Measurements from ENCODE around the gene LAP3.
"Not testable (repeated sequence)": the region's sequence is repeated elsewhere in the genome, so short reads cannot be mapped to it uniquely, and the experiment has no call there.

The LAP3 gene

GRCh38 chr4:17562157-17562556 is 14.8 kb upstream of the LAP3 start:
- no peak for DNase-seq (ENCODE audit: low read depth)

- DNase-seq (ENCODE audit: low read depth) = no peak
Observed at GRCh38 chr4:17565846-17566245, 11.2 kb upstream of the LAP3 start.

- no peak for DNase-seq (ENCODE audit: low read depth)
Observed at GRCh38 chr4:17567271-17567670, 9.7 kb upstream of the LAP3 start.

GRCh38 chr4:17574206-17574605 is 2.8 kb upstream of the LAP3 start:
- no peak for DNase-seq (ENCODE audit: low read depth)

GRCh38 chr4:17575177-17575576 is 1.8 kb upstream of the LAP3 start:
- not testable (repeated sequence) for DNase-seq (ENCODE audit: low read depth)

GRCh38 chr4:17577665-17578481 is 875 bp downstream of the LAP3 start:
- DNase-seq (ENCODE audit: low read depth) = no peak

GRCh38 chr4:17578482-17578891 is 1.5 kb downstream of the LAP3 start:
- no peak for DNase-seq (ENCODE audit: low read depth)

- no peak for DNase-seq (ENCODE audit: low read depth)
Observed at GRCh38 chr4:17580969-17581368, 4.0 kb downstream of the LAP3 start.

- no peak for DNase-seq (ENCODE audit: low read depth)
Observed at GRCh38 chr4:17583276-17583675, 6.3 kb downstream of the LAP3 start.

- DNase-seq (ENCODE audit: low read depth) = no peak
Observed at GRCh38 chr4:17583941-17584340, 6.9 kb downstream of the LAP3 start.

- no peak for DNase-seq (ENCODE audit: low read depth)
Observed at GRCh38 chr4:17584521-17585213, 7.7 kb downstream of the LAP3 start.

- DNase-seq (ENCODE audit: low read depth) = no peak
Observed at GRCh38 chr4:17587094-17587822, 10.3 kb downstream of the LAP3 start.

GRCh38 chr4:17589355-17589754 is 12.4 kb downstream of the LAP3 start:
- no peak for DNase-seq (ENCODE audit: low read depth)

- DNase-seq (ENCODE audit: low read depth) = no peak
Observed at GRCh38 chr4:17595471-17596005, 18.5 kb downstream of the LAP3 start.

GRCh38 chr4:17597517-17597916 is 20.5 kb downstream of the LAP3 start:
- no peak for DNase-seq (ENCODE audit: low read depth)

GRCh38 chr4:17599826-17600225 is 22.8 kb downstream of the LAP3 start:
- DNase-seq (ENCODE audit: low read depth) = no peak

GRCh38 chr4:17605236-17605635 is 28.2 kb downstream of the LAP3 start:
- no peak for DNase-seq (ENCODE audit: low read depth)

- DNase-seq (ENCODE audit: low read depth) = peak; percentile 58
Observed at GRCh38 chr4:17613761-17614415, 36.9 kb downstream of the LAP3 start.

- DNase-seq (ENCODE audit: low read depth) = peak; percentile 88
Observed at GRCh38 chr4:17614416-17615299, 37.7 kb downstream of the LAP3 start, which contains the start of gene MED28. Gene MED28 (plus strand): TSS chr4:17614641. CDS start chr4:17614655, 14 bp downstream.

GRCh38 chr4:17616283-17616682 is 39.3 kb downstream of the LAP3 start:
- DNase-seq (ENCODE audit: low read depth) = no peak

- DNase-seq (ENCODE audit: low read depth) = no peak
Observed at GRCh38 chr4:17618926-17619325, 41.9 kb downstream of the LAP3 start.
